Large intestine (tissue), 3 donors: ENCODE measurements around the gene DYNC1I1. TPM values are rescaled to one million over a fixed set of nuclear protein-coding genes. Genes with fewer than 3 reads are reported as not detected.

Source experiments
- DNase-seq, 2 donors: peaks; one replicate each; pipeline versions ENCODE4 v3.0.0 to v3.0.0-alpha.2; 2013
- H3K27ac ChIP-seq: one replicate; pipeline ENCODE4 v1.5.1; 2013; ENCODE audit warnings: low read length
- H3K27me3 ChIP-seq: 2 replicates; pipeline ENCODE4 v1.6.1; 2013; ENCODE audit warnings: low read length; ENCODE audit not compliant: control insufficient read depth, insufficient read depth
- H3K36me3 ChIP-seq: 2 replicates; pipeline ENCODE4 v1.6.1; 2013; ENCODE audit warnings: low read length; ENCODE audit not compliant: control insufficient read depth, insufficient read depth
- H3K4me1 ChIP-seq: one replicate; pipeline ENCODE4 v1.6.1; 2013; ENCODE audit warnings: low read length; ENCODE audit not compliant: control insufficient read depth, insufficient read depth
- H3K4me3 ChIP-seq: one replicate; pipeline ENCODE4 v1.5.1; 2013; ENCODE audit warnings: low read length
- H3K9me3 ChIP-seq: one replicate; pipeline ENCODE4 v1.6.1; 2013; ENCODE audit warnings: mild to moderate bottlenecking, low read depth, low read length, moderate library complexity; ENCODE audit not compliant: control insufficient read depth
- WGBS: methylation state at CpG from one replicate; pipeline ENCODE4 v1.1.5; 2013; ENCODE audit warnings: low lambda C conversion rate; ENCODE audit not compliant: insufficient coverage; 5-methylcytosine and 5-hydroxymethylcytosine counted together
- polyA plus RNA-seq: library from polyadenylated mRNA; unstranded; fragments of 120-200 nt; gene quantifications from one replicate; pipeline ENCODE4 v1.2.1, GENCODE V29; 2013

Gene DYNC1I1
- polyA plus RNA-seq, 1 donor: 1.2 TPM

GRCh38 chr7:96089511-96089910 lies 317.2 kb downstream of the DYNC1I1 start:
- whole genome bisulfite sequencing: 100% methylated on average over 1 of the region's 3 CpGs
- no peak overlapping the region for H3K4me3 ChIP-seq
- H3K36me3 ChIP-seq: no peaks in the 10 kb centered on the region
- H3K27ac ChIP-seq: no peak overlapping the region
- H3K4me1 ChIP-seq: no peaks in the 10 kb centered on the region
- no peaks in the 10 kb centered on the region for H3K9me3 ChIP-seq
- peaks cover 3% of the 10 kb centered on the region for H3K27me3 ChIP-seq
- DNase-seq: no peak

GRCh38 chr7:96090756-96091155 lies 318.4 kb downstream of the DYNC1I1 start:
- H3K4me3 ChIP-seq: no peak overlapping the region
- no peak for DNase-seq
- H3K36me3 ChIP-seq: no peaks in the 10 kb centered on the region
- H3K4me1 ChIP-seq: no peaks in the 10 kb centered on the region
- H3K9me3 ChIP-seq: no peaks in the 10 kb centered on the region
- 60% methylated on average over 1 of the region's 6 CpGs for WGBS
- peaks cover 3% of the 10 kb centered on the region for H3K27me3 ChIP-seq
- no peak overlapping the region for H3K27ac ChIP-seq

DNA sequence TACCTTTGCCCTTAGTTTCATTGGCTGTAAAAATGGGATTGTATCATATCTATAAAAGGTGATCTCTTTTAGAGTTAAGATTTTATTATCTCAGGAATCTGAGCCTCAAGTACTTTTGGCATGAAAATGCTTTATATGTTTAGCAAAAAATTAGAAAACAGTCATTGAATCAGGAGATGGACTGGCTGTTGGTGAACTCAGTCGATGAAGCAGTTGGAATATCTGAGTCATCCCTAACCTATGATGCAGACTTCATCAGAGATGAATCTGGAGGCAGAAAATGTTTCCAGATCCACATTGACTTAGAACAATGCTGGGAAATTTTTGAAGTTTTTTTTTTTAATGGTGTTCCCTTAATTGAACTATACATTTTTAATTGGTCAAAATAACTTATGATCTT lies 321.1 kb downstream of the DYNC1I1 start:
- Histone ChIP-seq H3K27ac (no peak overlapping the region), H3K27me3 (peaks cover 3% of the 10 kb centered on the region), H3K36me3 (no peaks in the 10 kb centered on the region), H3K9me3 (no peaks in the 10 kb centered on the region), H3K4me1 (no peaks in the 10 kb centered on the region), H3K4me3 (no peak overlapping the region)
- no CpG with 5 or more reads among the region's 1 CpG for WGBS
- no peak for DNase-seq

DNA sequence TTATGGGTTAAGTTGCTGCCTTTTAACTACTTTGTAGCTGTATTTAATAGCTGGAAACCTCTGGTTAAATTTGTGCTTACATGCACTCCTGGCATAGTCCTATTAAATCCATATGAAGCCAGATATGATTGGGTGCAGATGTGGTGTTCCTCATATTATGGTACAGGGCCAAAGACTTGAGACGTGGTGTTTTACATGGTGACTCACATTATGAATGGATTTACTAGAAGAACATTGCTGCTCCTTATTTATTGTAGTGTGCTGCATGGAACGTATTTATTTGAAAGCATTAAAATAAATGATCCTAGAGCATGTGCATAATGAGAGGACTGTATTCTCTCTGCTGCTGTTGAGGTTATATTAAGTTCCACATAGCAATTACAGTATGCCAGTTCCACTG lies 325.5 kb downstream of the DYNC1I1 start:
- Histone ChIP-seq H3K4me3 (no peak overlapping the region), H3K36me3 (no peaks in the 10 kb centered on the region), H3K9me3 (no peaks in the 10 kb centered on the region), H3K27me3 (no peaks in the 10 kb centered on the region), H3K27ac (no peak overlapping the region), H3K4me1 (no peaks in the 10 kb centered on the region)
- no peak for DNase-seq
- 88% methylated on average over 2 of the region's 2 CpGs for WGBS

- H3K27me3 ChIP-seq: no peaks in the 10 kb centered on the region
- DNase-seq: no peak
These were observed 328.4 kb downstream of the DYNC1I1 start for GRCh38 chr7:96100737-96101136.

DNA sequence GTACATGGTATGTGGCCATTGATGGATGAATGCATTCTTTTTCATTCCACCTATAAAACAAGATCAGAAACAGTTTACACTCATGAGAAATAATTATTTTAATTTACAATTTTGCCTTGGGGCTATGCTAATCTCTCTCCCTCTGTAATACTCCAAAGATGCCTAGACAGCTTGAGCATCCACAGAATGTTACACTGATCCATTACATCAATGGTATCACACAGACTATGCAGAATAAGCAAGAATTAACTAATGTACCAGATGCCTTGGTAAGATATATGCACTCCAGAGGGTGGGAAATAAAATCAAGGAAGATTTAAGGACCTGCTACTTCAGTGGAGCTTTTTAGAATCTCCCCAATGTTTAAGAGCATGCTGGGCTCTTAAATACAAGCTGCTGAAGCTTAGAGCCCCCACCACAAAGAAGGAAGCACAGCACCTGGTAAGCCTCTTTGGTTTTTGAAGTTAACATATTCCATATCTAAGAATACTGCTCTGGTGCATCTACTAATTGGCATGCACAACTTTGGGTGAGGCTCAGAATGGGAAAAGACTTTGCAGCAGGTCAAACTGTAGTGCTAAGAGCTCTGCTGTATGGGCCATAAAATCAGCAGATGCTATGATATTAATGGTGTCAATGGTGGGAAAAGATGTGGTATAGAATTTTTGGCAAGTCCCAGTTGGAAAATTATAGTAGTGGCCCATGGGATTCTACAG lies 329.9 kb downstream of the DYNC1I1 start:
- H3K36me3 ChIP-seq: no peaks in the 10 kb centered on the region
- no peaks in the 10 kb centered on the region for H3K9me3 ChIP-seq
- no peak overlapping the region for H3K4me3 ChIP-seq
- DNase-seq: no peak
- no peak overlapping the region for H3K27ac ChIP-seq
- H3K27me3 ChIP-seq: no peaks in the 10 kb centered on the region
- no peaks in the 10 kb centered on the region for H3K4me1 ChIP-seq

More at GRCh38 chr7:96100737-96101136, 328.4 kb downstream of the DYNC1I1 start:
- Histone ChIP-seq H3K27ac (no peak overlapping the region), H3K9me3 (no peaks in the 10 kb centered on the region), H3K4me3 (no peak overlapping the region), H3K4me1 (no peaks in the 10 kb centered on the region), H3K36me3 (no peaks in the 10 kb centered on the region)
- WGBS: no CpG with 5 or more reads among the region's 1 CpG

DNA sequence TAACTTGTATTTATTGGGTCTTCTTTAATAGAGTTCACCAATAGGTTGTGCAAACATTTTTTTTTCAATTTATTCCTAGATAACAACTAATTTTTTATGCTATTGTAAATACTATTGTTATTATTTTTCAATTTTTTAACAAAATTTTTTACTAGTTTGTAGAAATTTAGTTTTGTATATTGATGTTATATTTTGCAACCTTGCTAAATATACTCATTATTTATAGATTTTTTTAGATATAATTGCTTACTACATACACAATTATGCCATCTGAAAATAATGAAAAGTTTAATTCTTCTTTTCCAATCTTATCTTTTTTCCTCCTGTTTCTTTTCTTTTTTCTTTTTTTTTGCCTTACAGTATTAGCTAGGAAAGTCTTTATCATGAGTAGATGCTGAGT lies 332.6 kb downstream of the DYNC1I1 start:
- Histone ChIP-seq H3K27ac (no peak overlapping the region), H3K27me3 (no peaks in the 10 kb centered on the region), H3K9me3 (no peaks in the 10 kb centered on the region), H3K4me1 (no peaks in the 10 kb centered on the region), H3K36me3 (no peaks in the 10 kb centered on the region), H3K4me3 (no peak overlapping the region)
- no peak for DNase-seq

DNA sequence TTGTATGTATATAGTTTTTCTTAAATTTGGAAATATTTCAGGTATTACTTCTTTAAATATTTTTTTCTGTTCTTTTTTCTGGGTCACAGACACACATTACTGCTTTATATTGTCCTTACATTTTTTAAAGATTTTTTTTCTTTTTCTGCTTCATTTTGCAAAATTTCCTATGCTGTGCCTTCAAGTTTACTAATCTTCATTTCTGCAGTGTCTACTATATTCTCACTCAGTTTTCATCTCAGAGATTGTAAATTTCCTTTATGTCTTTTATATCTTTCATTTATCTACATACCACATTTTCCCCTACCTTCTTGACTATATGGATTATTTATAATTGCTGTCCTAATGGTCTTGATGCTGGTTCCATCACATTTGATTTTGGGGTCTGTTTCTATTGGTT lies 339.1 kb downstream of the DYNC1I1 start:
- H3K27me3 ChIP-seq: no peaks in the 10 kb centered on the region
- H3K27ac ChIP-seq: no peak overlapping the region
- no peak for DNase-seq
- H3K9me3 ChIP-seq: no peaks in the 10 kb centered on the region
- no peaks in the 10 kb centered on the region for H3K36me3 ChIP-seq
- no peaks in the 10 kb centered on the region for H3K4me1 ChIP-seq
- no peak overlapping the region for H3K4me3 ChIP-seq

DNA sequence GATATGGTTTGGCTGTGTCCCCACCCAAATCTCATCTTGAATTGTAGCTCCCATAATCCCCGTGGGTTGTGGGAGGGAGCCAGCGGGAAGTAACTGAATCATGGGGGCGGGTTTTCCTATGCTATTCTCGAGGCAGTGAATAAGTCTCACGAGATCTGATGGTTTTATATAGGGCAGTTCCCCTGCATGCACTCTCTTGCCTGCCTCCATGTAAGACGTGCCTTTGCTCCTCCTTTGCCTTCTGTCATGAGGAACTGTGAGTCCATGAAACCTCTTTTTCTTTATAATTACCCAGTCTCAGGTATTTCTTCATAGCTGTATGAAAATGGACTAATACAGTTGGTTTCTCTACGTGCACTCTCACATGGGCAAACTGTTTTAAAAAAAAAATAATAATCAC lies 341.8 kb downstream of the DYNC1I1 start:
- DNase-seq: no peak
- H3K4me3 ChIP-seq: no peak overlapping the region
- H3K27ac ChIP-seq: no peak overlapping the region
- H3K9me3 ChIP-seq: no peaks in the 10 kb centered on the region
- WGBS: 100% methylated on average over 2 of the region's 7 CpGs
- H3K4me1 ChIP-seq: no peaks in the 10 kb centered on the region
- no peaks in the 10 kb centered on the region for H3K36me3 ChIP-seq
- H3K27me3 ChIP-seq: no peaks in the 10 kb centered on the region

GRCh38 chr7:96116173-96116572 lies 343.8 kb downstream of the DYNC1I1 start:
- 48% methylated on average over 4 of the region's 7 CpGs for WGBS
- H3K4me1 ChIP-seq: no peaks in the 10 kb centered on the region
- peaks cover 9% of the 10 kb centered on the region for H3K36me3 ChIP-seq
- no peaks in the 10 kb centered on the region for H3K27me3 ChIP-seq
- no peak overlapping the region for H3K4me3 ChIP-seq
- DNase-seq: no peak
- no peak overlapping the region for H3K27ac ChIP-seq
- H3K9me3 ChIP-seq: no peaks in the 10 kb centered on the region

DNA sequence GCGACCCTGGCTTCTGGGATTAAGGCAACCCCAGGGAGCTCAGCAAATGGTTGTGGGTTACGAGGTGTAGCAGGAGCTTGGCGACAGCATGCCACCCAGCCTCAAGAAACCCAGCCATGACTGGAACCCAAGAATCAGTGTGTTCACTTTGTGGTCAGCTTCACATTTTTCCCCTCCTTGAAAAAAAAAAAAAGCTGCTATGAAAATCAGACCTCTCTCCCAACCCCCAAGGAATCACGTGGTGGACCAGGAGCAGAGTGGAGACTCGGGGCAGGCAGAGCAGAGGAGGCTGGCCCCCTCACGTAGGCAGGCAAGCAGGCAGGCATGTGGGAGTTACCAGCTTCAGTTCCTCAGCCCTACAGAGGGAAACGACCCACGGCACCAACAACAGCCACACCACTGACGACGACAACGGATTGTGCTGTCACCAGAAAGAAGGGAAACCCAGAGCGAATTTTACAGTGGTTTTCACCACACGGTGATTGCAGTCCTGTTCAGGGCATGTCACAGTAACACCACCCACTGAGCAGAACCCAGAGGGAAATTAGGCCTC lies 346.2 kb downstream of the DYNC1I1 start:
- H3K36me3 ChIP-seq: peaks cover 20% of the 10 kb centered on the region
- no CpG with 5 or more reads among the region's 13 CpGs for WGBS
- H3K27ac ChIP-seq: no peak overlapping the region
- H3K4me1 ChIP-seq: no peaks in the 10 kb centered on the region
- H3K9me3 ChIP-seq: no peaks in the 10 kb centered on the region
- H3K4me3 ChIP-seq: no peak overlapping the region
- no peak for DNase-seq
- no peaks in the 10 kb centered on the region for H3K27me3 ChIP-seq
